Endothelial cell of umbilical vein (primary cell): ENCODE data around the gene UBTD1. TPM values are rescaled to one million over a fixed set of nuclear protein-coding genes. Genes with fewer than 3 reads are reported as not detected.

Experiments
- BruUV-seq: library from RNA; stranded (reverse); fragments of 400-500 nt; replicated peaks from 2 replicates; lab custom pipeline; 2021; lab: Mats Ljungman, UMichigan
- CTCF ChIA-PET: fragments of 300-600, 350-600 bp; sonication (Branson Sonifier 250); formaldehyde crosslinking; loops from one replicate; lab custom pipeline; 2021; ENCODE audit warnings: antibody characterized with exemption, inconsistent platforms; lab: Charles Lee
- POLR2A ChIA-PET: fragments of 300-600, 350-600 bp; sonication (Branson Sonifier 250); formaldehyde crosslinking; loops from one replicate; lab custom pipeline; 2021; ENCODE audit warnings: antibody characterized with exemption, inconsistent platforms; lab: Charles Lee
- DNase-seq: peaks from one replicate; pipeline ENCODE4 v3.0.0-alpha.2; 2011; ENCODE audit warnings: low read depth, low spot score
- FAIRE-seq: peaks from 2 replicates; lab custom pipeline; 2011; peaks lifted over from hg19 to GRCh38; lab: Jason Lieb, UNC
- H2AFZ ChIP-seq: 2 replicates; pipeline ENCODE4 v1.6.0; 2012; ENCODE audit warnings: low read depth, low read length, control low read depth, inconsistent platforms
- H3K27ac ChIP-seq: 2 replicates; pipeline ENCODE4 v1.5.1; 2011; ENCODE audit warnings: low read depth, mild to moderate bottlenecking, control low read depth, low read length, moderate library complexity; ENCODE audit not compliant: insufficient read depth
- H3K27me3 ChIP-seq, 2 experiments: 2 replicates each; pipeline versions ENCODE4 v1.6.0 to v1.6.1; 2011; ENCODE audit warnings: low read length in 2 of 2, mixed read lengths in 1 of 2; ENCODE audit not compliant: control insufficient read depth in 2 of 2, insufficient read depth in 2 of 2
- H3K36me3 ChIP-seq, 2 experiments: 2 replicates in 1 of 2; 3 replicates in 1 of 2; pipeline ENCODE4 v1.5.1; 2011; ENCODE audit warnings: low read length in 2 of 2, mild to moderate bottlenecking in 1 of 2, moderate library complexity in 1 of 2; ENCODE audit not compliant: control insufficient read depth in 2 of 2, insufficient read depth in 2 of 2; ENCODE audit errors: extremely low read depth in 1 of 2
- H3K4me1 ChIP-seq: 3 replicates; pipeline ENCODE4 v1.5.1; 2011; ENCODE audit warnings: mild to moderate bottlenecking, low read length; ENCODE audit not compliant: control insufficient read depth, insufficient read depth; ENCODE audit errors: extremely low read depth
- H3K4me2 ChIP-seq: 2 replicates; pipeline ENCODE4 v1.6.1; 2011; ENCODE audit warnings: low read length, control low read depth, mixed read lengths; ENCODE audit not compliant: insufficient read depth
- H3K4me3 ChIP-seq, 3 experiments: fragments of 200-600 bp in 1 of 3; sonication (generic), shearing (Covaris generic) in 1 of 3; replicated peaks in 1 of 3; 2 replicates each; pipeline ENCODE4 v1.5.1; 2011 to 2016; ENCODE audit warnings: control low read depth in 3 of 3, low read length in 3 of 3, mild to moderate bottlenecking in 2 of 3, inconsistent platforms in 1 of 3, low read depth in 1 of 3, moderate library complexity in 1 of 3; ENCODE audit not compliant: insufficient read depth in 1 of 3
- H3K79me2 ChIP-seq: 2 replicates; pipeline ENCODE4 v1.6.0; 2012; ENCODE audit warnings: low read length, inconsistent platforms; ENCODE audit not compliant: control insufficient read depth, insufficient read depth
- H3K9ac ChIP-seq: replicated peaks from 2 replicates; pipeline ENCODE3; 2011; ENCODE audit warnings: low read length, control low read depth; ENCODE audit not compliant: insufficient read depth; ENCODE audit errors: extremely low read depth
- H3K9me1 ChIP-seq: replicated peaks from 3 replicates; pipeline ENCODE4 v1.6.0; 2011; ENCODE audit warnings: mild to moderate bottlenecking, low read length; ENCODE audit not compliant: control insufficient read depth, insufficient read depth; ENCODE audit errors: extremely low read depth
- H3K9me3 ChIP-seq: replicated peaks from 2 replicates; pipeline ENCODE4 v1.5.1; 2012; ENCODE audit warnings: low read length, inconsistent platforms; ENCODE audit not compliant: control insufficient read depth, insufficient read depth
- H4K20me1 ChIP-seq: replicated peaks from 2 replicates; pipeline ENCODE3; 2011; ENCODE audit warnings: mild to moderate bottlenecking, low read length; ENCODE audit not compliant: control insufficient read depth, insufficient read depth; ENCODE audit errors: extremely low read depth
- EZH2 ChIP-seq: IDR thresholded peaks from 2 replicates; pipeline ENCODE4 v1.6.1; 2012; ENCODE audit warnings: borderline replicate concordance, low read depth, mild to moderate bottlenecking, moderate library complexity, low read length, inconsistent platforms; ENCODE audit not compliant: severe bottlenecking
- FOS ChIP-seq: IDR thresholded peaks from 2 replicates; pipeline ENCODE4 v1.6.1; 2011; ENCODE audit warnings: mild to moderate bottlenecking, low read length, moderate library complexity, borderline replicate concordance; ENCODE audit not compliant: insufficient read depth
- GATA2 ChIP-seq: IDR thresholded peaks from 2 replicates; pipeline ENCODE4 v1.7.0; 2011; ENCODE audit warnings: low read depth, mild to moderate bottlenecking, moderate library complexity, mixed read lengths, low read length; ENCODE audit not compliant: insufficient read length, insufficient read depth
- JUN ChIP-seq: IDR thresholded peaks from 2 replicates; pipeline ENCODE4 v1.6.1; 2011; ENCODE audit warnings: borderline replicate concordance, low read depth; ENCODE audit not compliant: insufficient read length, insufficient read depth
- MYC ChIP-seq: IDR thresholded peaks from one replicate; pipeline ENCODE4 v1.6.1; 2011; ENCODE audit warnings: mild to moderate bottlenecking, low read depth, low read length
- POLR2A ChIP-seq: IDR thresholded peaks from 2 replicates; pipeline ENCODE4 v1.6.1; 2012; ENCODE audit warnings: low read depth, mild to moderate bottlenecking, control low read depth, low read length
- POLR2AphosphoS5 ChIP-seq: IDR thresholded peaks from 2 replicates; pipeline ENCODE4 v1.6.1; 2012; ENCODE audit warnings: low read depth, mild to moderate bottlenecking, control low read depth, low read length, moderate library complexity; ENCODE audit not compliant: insufficient read depth
- dilution Hi-C: fragments of 300-500 bp; cut with MboI; formaldehyde crosslinking; loops from one replicate; pipeline ENCODE4 v1.15.0; 2019; ENCODE audit warnings: low sequenced_read_pairs; ENCODE audit not compliant: extremely low pct_ligation_motif_present
- intact Hi-C: fragments of 100-400 bp; cut with micrococcal nuclease; formaldehyde crosslinking; loops from one replicate; pipeline ENCODE4 v1.10.0; 2022
- polyA plus RNA-seq, 4 experiments: library from polyadenylated mRNA; depleted of rRNA in 3 of 4; stranded (reverse) in 3 of 4; unstranded in 1 of 4; fragments of >200 nt; gene quantifications; 2 replicates each; pipeline versions ENCODE4 v1.2.1 to v1.2.3, GENCODE V29; 2011 to 2012; ENCODE audit warnings: missing spikeins in 1 of 4
- total RNA-seq: library from RNA; stranded (reverse); gene quantifications from 2 replicates; pipeline ENCODE4 v1.2.3, GENCODE V29; 2021
- TF ChIP-seq, protein P1 (sequence below), 2 donors: IDR thresholded peaks; 1 replicate in 1 of 2; 2 replicates in 1 of 2; pipeline ENCODE4 v1.5.1; 2011; ENCODE audit warnings: low read length in 2 of 2, mild to moderate bottlenecking in 2 of 2, moderate library complexity in 2 of 2, control low read depth in 1 of 2, inconsistent platforms in 1 of 2, low read depth in 1 of 2; ENCODE audit not compliant: insufficient read depth in 1 of 2; ENCODE audit errors: extremely low read depth in 1 of 2
- TF ChIP-seq, protein P2 (sequence below): IDR thresholded peaks from 2 replicates; pipeline ENCODE4 v1.6.1; 2011; ENCODE audit not compliant: insufficient read depth, insufficient read length

Gene UBTD1
- total and polyA plus RNA-seq, 2 donors (not counting 3 experiments of a cell fraction or from before 2014, with no cell fraction given): 42.6 to 63.7 TPM

DNA sequence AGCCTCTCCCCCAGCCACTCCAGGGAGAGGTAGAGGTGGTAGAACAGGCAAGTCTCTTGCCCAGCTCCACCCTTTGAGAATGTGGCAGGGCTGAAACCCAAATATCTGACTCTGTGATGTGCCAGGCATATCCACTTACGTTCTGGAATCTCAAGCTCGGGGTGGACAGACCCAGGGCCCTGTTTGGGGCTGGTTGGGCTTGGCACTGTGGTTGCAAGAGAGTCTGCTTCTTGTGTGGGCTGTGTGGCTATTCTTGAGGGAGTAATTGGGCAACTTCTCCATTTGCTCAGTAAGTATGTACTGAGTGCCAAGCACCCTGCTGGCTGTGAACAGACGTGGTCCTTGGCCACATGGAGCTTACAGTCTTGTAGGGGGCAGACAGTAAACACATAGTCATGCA lies 4.7 kb downstream of the UBTD1 start:
- dilution Hi-C loops: no loop called here
- BruUV-seq: no TSS peak

DNA sequence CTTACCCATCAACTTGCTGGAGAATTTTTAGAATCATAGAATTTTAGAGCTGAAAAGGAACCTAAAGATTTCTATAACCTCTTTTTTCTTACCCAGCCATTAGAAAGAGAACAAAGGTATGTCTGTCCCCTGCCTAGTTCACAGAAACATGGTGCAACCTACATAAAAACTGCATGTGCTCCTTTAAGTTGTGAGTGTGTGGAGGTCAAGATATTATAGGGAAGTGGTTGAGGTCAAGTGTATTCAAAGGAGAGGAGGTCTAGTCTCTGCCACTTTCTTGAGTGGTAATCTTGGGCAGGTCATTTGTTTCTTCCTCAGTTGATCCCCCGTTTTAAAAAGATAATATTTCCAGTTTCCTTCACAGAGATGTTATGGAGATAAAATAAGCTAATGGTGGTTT lies 6.4 kb downstream of the UBTD1 start:
- Histone ChIP-seq H3K79me2 (peaks cover 48% of the 10 kb centered on the region), H3K4me3 (no peak overlapping the region), H3K4me2 (no peak overlapping the region), H4K20me1 (no peaks in the 10 kb centered on the region), H3K9ac (no peak overlapping the region), H3K27me3 (no peaks in the 10 kb centered on the region), H3K36me3 (no peaks in the 10 kb centered on the region), H2AFZ (no peak overlapping the region), H3K4me1 (peaks cover 17% of the 10 kb centered on the region), H3K9me3 (no peaks in the 10 kb centered on the region), H3K27ac (no peak overlapping the region), H3K9me1 (no peaks in the 10 kb centered on the region)
- BruUV-seq: no TSS peak
- CTCF ChIA-PET: interaction anchor here (1.0 to 1.8 kb wide), 3 partner anchors 10 to 49 kb away, joined by 3 to 6 read pairs (median 6); no protein-coding TSS in a partner anchor
- no peak for DNase-seq
- TF ChIP-seq, protein P1, sequence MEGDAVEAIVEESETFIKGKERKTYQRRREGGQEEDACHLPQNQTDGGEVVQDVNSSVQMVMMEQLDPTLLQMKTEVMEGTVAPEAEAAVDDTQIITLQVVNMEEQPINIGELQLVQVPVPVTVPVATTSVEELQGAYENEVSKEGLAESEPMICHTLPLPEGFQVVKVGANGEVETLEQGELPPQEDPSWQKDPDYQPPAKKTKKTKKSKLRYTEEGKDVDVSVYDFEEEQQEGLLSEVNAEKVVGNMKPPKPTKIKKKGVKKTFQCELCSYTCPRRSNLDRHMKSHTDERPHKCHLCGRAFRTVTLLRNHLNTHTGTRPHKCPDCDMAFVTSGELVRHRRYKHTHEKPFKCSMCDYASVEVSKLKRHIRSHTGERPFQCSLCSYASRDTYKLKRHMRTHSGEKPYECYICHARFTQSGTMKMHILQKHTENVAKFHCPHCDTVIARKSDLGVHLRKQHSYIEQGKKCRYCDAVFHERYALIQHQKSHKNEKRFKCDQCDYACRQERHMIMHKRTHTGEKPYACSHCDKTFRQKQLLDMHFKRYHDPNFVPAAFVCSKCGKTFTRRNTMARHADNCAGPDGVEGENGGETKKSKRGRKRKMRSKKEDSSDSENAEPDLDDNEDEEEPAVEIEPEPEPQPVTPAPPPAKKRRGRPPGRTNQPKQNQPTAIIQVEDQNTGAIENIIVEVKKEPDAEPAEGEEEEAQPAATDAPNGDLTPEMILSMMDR (IDR thresholded peaks at IDR 0.05; ENCODE audit: extremely low read depth in 1 of 2, insufficient read depth in 1 of 2, low read depth in 1 of 2, low read length in 2 of 2): no peak
- TF ChIP-seq EZH2 (no peak), JUN (no peak), GATA2 (no peak), POLR2AphosphoS5 (no peak), POLR2A (no peak), FOS (no peak), MYC (no peak)
- TF ChIP-seq, protein P2, sequence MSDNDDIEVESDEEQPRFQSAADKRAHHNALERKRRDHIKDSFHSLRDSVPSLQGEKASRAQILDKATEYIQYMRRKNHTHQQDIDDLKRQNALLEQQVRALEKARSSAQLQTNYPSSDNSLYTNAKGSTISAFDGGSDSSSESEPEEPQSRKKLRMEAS: no peak
- POLR2A ChIA-PET: no interaction called here
- intact Hi-C loops (no loop called here), dilution Hi-C loops (no loop called here)
- FAIRE-seq: no peak

More for the DNA sequence above, 4.7 kb downstream of the UBTD1 start:
- Histone ChIP-seq H3K27ac (no peak overlapping the region), H3K4me2 (no peak overlapping the region), H3K36me3 (no peaks in the 10 kb centered on the region), H3K27me3 (no peaks in the 10 kb centered on the region), H4K20me1 (no peaks in the 10 kb centered on the region), H3K4me3 (no peak overlapping the region), H3K9me3 (no peaks in the 10 kb centered on the region), H3K4me1 (peaks cover 16% of the 10 kb centered on the region), H3K79me2 (peaks cover 43% of the 10 kb centered on the region), H3K9ac (no peak overlapping the region), H2AFZ (no peak overlapping the region), H3K9me1 (no peaks in the 10 kb centered on the region)
- DNase-seq (no peak), FAIRE-seq (no peak)
- ChIA-PET POLR2A (no interaction called here), CTCF (interaction anchor here (1.4 kb wide), 1 partner anchor 31 kb away, joined by 3 read pairs; no protein-coding TSS in a partner anchor)
- TF ChIP-seq JUN: no peak
- TF ChIP-seq, protein P1 (IDR thresholded peaks at IDR 0.05; ENCODE audit: extremely low read depth in 1 of 2, insufficient read depth in 1 of 2, low read depth in 1 of 2, low read length in 2 of 2): no peak
- intact Hi-C loops: no loop called here
